A549 (cell line): ENCODE results near the gene DEPDC5. TPM values are rescaled to one million over a fixed set of nuclear protein-coding genes. Genes with fewer than 3 reads are reported as not detected.

Experiments used
- polyA plus RNA-seq, 4 experiments: library from polyadenylated mRNA; depleted of rRNA in 3 of 4; stranded (reverse); fragments of >200 nt; fragmentation: RNase III in 1 of 4; extraction: RNeasy Plus Mini Kit Qiagen cat#74134 plus additional on column Dnase treatment in 1 of 4; gene quantifications; 2 replicates in 3 of 4; 3 replicates in 1 of 4; pipeline ENCODE4 v1.2.3, GENCODE V29; 2011 to 2017
- small RNA-seq, 6 experiments: library from RNA; depleted of rRNA; stranded (forward); fragments of <200 nt; gene quantifications; one replicate each; pipeline ENCODE3, GENCODE V24; 2012
- TF ChIP-seq, protein P1 (sequence below): IDR thresholded peaks from 2 replicates; pipeline ENCODE4 v1.6.1; 2012; ENCODE audit warnings: low read depth, borderline replicate concordance

The DEPDC5 gene
- polyA plus RNA-seq, 2 of the 4 experiments (the other 2 are of a cell fraction): 4.4 to 10.1 TPM

DNA sequence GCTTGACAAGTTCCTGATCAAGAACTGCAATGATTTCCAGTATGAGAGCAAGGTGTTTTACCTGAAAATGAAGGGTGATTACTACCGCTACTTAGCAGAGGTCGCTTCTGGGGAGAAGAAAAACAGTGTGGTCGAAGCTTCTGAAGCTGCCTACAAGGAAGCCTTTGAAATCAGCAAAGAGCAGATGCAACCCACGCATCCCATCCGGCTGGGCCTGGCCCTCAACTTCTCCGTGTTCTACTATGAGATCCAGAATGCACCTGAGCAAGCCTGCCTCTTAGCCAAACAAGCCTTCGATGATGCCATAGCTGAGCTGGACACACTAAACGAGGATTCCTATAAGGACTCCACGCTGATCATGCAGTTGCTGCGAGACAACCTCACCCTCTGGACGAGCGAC is 202.5 kb downstream of the DEPDC5 start (continued):
- TF ChIP-seq, protein P1, sequence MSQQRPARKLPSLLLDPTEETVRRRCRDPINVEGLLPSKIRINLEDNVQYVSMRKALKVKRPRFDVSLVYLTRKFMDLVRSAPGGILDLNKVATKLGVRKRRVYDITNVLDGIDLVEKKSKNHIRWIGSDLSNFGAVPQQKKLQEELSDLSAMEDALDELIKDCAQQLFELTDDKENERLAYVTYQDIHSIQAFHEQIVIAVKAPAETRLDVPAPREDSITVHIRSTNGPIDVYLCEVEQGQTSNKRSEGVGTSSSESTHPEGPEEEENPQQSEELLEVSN: no peak

Small RNA genes within 50 kb of the gene (small RNA-seq; reads per million reads assigned to genes)
- 0 reads per million in 6 experiments for gene RN7SL20P

Other genes starting within 250 kb of the DEPDC5 start
- 11.0 and 13.1 TPM in 2 replicates for gene PISD, start 91.8 kb upstream of the DEPDC5 start, polyA plus RNA-seq (2011; rRNA removed)
- gene PISD, start 91.8 kb upstream of the DEPDC5 start, polyA plus RNA-seq (2017; fragmentation: RNase III; extraction: RNeasy Plus Mini Kit Qiagen cat#74134 plus additional on column Dnase treatment): 16.6 to 17.4 TPM (median 17.3 TPM) in 3 replicates
- gene PRR14L, start 3.9 kb upstream of the DEPDC5 start, polyA plus RNA-seq (2011; rRNA removed): 15.7 and 16.3 TPM in 2 replicates
- gene PRR14L, start 3.9 kb upstream of the DEPDC5 start, polyA plus RNA-seq (2017; fragmentation: RNase III; extraction: RNeasy Plus Mini Kit Qiagen cat#74134 plus additional on column Dnase treatment): 5.6 to 6.0 TPM (median 5.9 TPM) in 3 replicates
- gene YWHAH, start 190.5 kb downstream of the DEPDC5 start, polyA plus RNA-seq (2011; rRNA removed): 113 and 137 TPM in 2 replicates
- gene YWHAH, start 190.5 kb downstream of the DEPDC5 start, polyA plus RNA-seq (2017; fragmentation: RNase III; extraction: RNeasy Plus Mini Kit Qiagen cat#74134 plus additional on column Dnase treatment): 91.9 to 102 TPM (median 97.5 TPM) in 3 replicates